ENCODE measurements around the gene MLYCD.

MLYCD gene

DNA sequence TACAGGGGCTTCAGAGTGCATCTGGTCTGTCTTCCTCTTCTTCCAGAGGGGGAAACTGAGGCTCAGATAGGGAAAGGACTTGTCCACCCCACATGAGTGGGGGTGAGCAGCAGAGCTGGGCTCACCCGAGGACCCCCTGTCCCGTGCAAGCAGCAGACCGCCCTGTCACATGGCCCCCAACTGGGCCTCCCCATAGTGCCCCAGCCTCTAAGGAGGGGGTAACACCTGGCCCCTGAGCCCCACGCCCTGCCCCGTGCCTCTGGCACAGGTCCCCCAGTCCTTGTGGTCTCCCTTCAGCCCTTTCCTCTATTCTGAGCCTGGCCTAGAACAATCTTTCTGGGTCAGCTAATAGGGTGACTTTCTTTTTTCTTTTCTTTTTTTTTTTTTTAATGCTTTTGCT lies 62.7 kb downstream of the MLYCD start:
- CTCF ChIA-PET: interaction anchor here (1.3 kb wide), 1 partner anchor 104 kb away, joined by 3 read pairs; no protein-coding TSS in a partner anchor
- no peak for TF ChIP-seq ZNF560 (tag by site-specific recombination; IDR thresholded peaks at IDR 0.05; ENCODE audit: borderline replicate concordance)
- TF ChIP-seq, protein P1, sequence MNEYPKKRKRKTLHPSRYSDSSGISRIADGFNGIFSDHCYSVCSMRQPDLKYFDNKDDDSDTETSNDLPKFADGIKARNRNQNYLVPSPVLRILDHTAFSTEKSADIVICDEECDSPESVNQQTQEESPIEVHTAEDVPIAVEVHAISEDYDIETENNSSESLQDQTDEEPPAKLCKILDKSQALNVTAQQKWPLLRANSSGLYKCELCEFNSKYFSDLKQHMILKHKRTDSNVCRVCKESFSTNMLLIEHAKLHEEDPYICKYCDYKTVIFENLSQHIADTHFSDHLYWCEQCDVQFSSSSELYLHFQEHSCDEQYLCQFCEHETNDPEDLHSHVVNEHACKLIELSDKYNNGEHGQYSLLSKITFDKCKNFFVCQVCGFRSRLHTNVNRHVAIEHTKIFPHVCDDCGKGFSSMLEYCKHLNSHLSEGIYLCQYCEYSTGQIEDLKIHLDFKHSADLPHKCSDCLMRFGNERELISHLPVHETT (tag by site-specific recombination; IDR thresholded peaks at IDR 0.05): no peak
- TF ChIP-seq ZNF677 (tag by site-specific recombination; IDR thresholded peaks at IDR 0.05): no peak
- TF ChIP-seq, protein P2, sequence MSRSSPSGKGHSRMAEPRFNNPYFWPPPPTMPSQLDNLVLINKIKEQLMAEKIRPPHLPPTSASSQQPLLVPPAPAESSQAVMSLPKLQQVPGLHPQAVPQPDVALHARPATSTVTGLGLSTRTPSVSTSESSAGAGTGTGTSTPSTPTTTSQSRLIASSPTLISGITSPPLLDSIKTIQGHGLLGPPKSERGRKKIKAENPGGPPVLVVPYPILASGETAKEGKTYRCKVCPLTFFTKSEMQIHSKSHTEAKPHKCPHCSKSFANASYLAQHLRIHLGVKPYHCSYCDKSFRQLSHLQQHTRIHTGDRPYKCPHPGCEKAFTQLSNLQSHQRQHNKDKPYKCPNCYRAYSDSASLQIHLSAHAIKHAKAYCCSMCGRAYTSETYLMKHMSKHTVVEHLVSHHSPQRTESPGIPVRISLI (tag by site-specific recombination; IDR thresholded peaks at IDR 0.05): no peak
- no peak for TF ChIP-seq ZNF510 (tag by site-specific recombination; IDR thresholded peaks at IDR 0.05; ENCODE audit: insufficient replicate concordance)
- no peak for TF ChIP-seq ZBTB8A (tag by site-specific recombination; IDR thresholded peaks at IDR 0.05)
- no peak for TF ChIP-seq ZNF585B (tag by site-specific recombination; IDR thresholded peaks at IDR 0.05)
- TF ChIP-seq, protein P3, sequence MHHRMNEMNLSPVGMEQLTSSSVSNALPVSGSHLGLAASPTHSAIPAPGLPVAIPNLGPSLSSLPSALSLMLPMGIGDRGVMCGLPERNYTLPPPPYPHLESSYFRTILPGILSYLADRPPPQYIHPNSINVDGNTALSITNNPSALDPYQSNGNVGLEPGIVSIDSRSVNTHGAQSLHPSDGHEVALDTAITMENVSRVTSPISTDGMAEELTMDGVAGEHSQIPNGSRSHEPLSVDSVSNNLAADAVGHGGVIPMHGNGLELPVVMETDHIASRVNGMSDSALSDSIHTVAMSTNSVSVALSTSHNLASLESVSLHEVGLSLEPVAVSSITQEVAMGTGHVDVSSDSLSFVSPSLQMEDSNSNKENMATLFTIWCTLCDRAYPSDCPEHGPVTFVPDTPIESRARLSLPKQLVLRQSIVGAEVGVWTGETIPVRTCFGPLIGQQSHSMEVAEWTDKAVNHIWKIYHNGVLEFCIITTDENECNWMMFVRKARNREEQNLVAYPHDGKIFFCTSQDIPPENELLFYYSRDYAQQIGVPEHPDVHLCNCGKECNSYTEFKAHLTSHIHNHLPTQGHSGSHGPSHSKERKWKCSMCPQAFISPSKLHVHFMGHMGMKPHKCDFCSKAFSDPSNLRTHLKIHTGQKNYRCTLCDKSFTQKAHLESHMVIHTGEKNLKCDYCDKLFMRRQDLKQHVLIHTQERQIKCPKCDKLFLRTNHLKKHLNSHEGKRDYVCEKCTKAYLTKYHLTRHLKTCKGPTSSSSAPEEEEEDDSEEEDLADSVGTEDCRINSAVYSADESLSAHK (tag by site-specific recombination; IDR thresholded peaks at IDR 0.05): no peak
- TF ChIP-seq ZNF248 (tag by site-specific recombination; IDR thresholded peaks at IDR 0.05): no peak
- TF ChIP-seq, protein P4, sequence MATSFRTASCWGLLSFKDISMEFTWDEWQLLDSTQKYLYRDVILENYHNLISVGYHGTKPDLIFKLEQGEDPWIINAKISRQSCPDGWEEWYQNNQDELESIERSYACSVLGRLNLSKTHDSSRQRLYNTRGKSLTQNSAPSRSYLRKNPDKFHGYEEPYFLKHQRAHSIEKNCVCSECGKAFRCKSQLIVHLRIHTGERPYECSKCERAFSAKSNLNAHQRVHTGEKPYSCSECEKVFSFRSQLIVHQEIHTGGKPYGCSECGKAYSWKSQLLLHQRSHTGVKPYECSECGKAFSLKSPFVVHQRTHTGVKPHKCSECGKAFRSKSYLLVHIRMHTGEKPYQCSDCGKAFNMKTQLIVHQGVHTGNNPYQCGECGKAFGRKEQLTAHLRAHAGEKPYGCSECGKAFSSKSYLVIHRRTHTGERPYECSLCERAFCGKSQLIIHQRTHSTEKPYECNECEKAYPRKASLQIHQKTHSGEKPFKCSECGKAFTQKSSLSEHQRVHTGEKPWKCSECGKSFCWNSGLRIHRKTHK (tag by site-specific recombination; IDR thresholded peaks at IDR 0.05): no peak
- H3K36me3 ChIP-seq (ENCODE audit: control insufficient read depth in 2 of 2, insufficient read depth in 1 of 2, low read length in 2 of 2): no peaks in the 10 kb centered on the region

DNA sequence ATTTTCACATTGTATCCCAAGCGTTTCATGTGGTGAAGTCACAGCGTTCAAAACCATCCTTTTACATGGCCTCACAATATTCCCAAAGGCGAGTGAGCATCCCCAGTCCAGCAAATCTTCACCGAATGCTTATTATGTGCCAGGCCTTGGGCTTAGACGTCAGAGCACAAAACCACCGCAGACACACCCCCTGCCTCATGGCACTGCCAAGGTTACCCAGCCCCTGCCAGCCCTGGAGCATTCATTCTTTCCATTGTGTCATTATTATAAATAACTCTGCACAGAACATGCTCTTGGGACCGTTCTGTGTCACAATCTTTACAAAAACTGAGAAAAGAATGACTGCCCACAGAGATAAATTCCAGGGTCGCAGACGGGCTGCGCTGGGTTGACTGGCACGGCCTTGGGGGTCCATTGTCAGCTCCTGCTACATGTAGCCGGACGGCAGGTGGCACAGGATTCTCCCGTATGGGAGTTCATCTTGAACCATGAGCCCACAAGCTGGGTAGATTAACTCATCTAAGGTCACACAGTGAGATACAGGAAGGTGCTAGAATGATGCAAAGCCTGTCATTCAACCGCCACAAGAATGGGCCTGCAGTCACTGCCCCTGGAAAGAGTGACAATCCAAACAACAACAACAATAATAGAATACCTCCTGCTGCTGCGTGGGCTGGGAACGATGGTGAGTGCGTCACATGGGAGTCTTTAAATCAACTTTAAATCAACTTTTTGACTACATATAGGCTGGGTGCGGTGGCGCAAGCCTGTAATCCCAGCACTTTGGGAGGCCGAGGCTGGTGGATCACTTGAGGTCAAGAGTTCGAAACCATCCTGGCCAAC lies 64.6 kb downstream of the MLYCD start:
- Histone ChIP-seq H3K36me3 (ENCODE audit: control insufficient read depth in 2 of 2, insufficient read depth in 1 of 2, low read length in 2 of 2) (no peaks in the 10 kb centered on the region), H3K27ac (ENCODE audit: extremely low read depth, low read depth, low read length) (no peak overlapping the region), H3K4me1 (ENCODE audit: control insufficient read depth, insufficient read depth, low read length) (no peaks in the 10 kb centered on the region), H3K4me3 (ENCODE audit: low read depth, low read length) (no peak overlapping the region), H3K9me3 (ENCODE audit: control insufficient read depth, insufficient read depth, low read depth, low read length) (no peaks in the 10 kb centered on the region)
- POLR2A ChIA-PET: no interaction called here
- TF ChIP-seq ZIC2 (tag by site-specific recombination; IDR thresholded peaks at IDR 0.05) (peak; percentile 34), ZFP41 (tag by site-specific recombination; IDR thresholded peaks at IDR 0.05; ENCODE audit: borderline replicate concordance) (no peak), ZNF121 (tag by site-specific recombination; IDR thresholded peaks at IDR 0.05) (no peak)
- CTCF ChIA-PET: interaction anchor here (1.3 to 2.4 kb wide), 3 partner anchors 10 to 102 kb away, joined by 6 to 11 read pairs (median 6); no protein-coding TSS in a partner anchor

More for the DNA sequence above, 62.7 kb downstream of the MLYCD start:
- Histone ChIP-seq H3K4me3 (ENCODE audit: low read depth, low read length) (no peak overlapping the region), H3K9me3 (ENCODE audit: control insufficient read depth, insufficient read depth, low read depth, low read length) (no peaks in the 10 kb centered on the region), H3K4me1 (ENCODE audit: control insufficient read depth, insufficient read depth, low read length) (no peaks in the 10 kb centered on the region), H3K27ac (ENCODE audit: extremely low read depth, low read depth, low read length) (no peak overlapping the region)
- POLR2A ChIA-PET: no interaction called here

Data from HEK293 (cell line).